OCI-LY1 (cell line): ENCODE measurements around the gene ST6GAL2.

Source experiments
- CTCF ChIP-seq: fragments of 200-600 bp; sonication (generic), shearing (Covaris generic); IDR thresholded peaks from 2 replicates; pipeline ENCODE4 v1.5.1; 2017; ENCODE audit warnings: mild to moderate bottlenecking, antibody characterized with exemption, low read length, moderate library complexity, mixed read lengths
- EZH2 ChIP-seq: fragments of 200-600 bp; sonication (generic), shearing (Covaris generic); IDR thresholded peaks from 2 replicates; pipeline ENCODE4 v1.8.0; 2017; ENCODE audit warnings: borderline replicate concordance, mixed run types, mild to moderate bottlenecking, antibody characterized with exemption, low read length, moderate library complexity, mixed read lengths

GRCh38 chr2:106849253-106849652 lies 36.7 kb downstream of the ST6GAL2 start:
- no peak for TF ChIP-seq CTCF
- TF ChIP-seq EZH2: no peak
